HG03103 (cell line): ENCODE data around the gene CAPN1.
"Not testable (repeated sequence)": the region's sequence is repeated elsewhere in the genome, so short reads cannot be mapped to it uniquely, and the experiment has no call there.

Experiments
- ATAC-seq: cut with Tn5 transposase; IDR thresholded peaks from one replicate; pipeline ENCODE4 v1.9.1; 2021; ENCODE audit warnings: low read depth; ENCODE audit not compliant: unreplicated experiment

The CAPN1 gene

GRCh38 chr11:65157336-65157735, 24.4 kb upstream of the CAPN1 start:
- no peak for ATAC-seq

GRCh38 chr11:65159012-65159411, 22.7 kb upstream of the CAPN1 start:
- ATAC-seq, result no peak

GRCh38 chr11:65160643-65161042, 21.1 kb upstream of the CAPN1 start:
- ATAC-seq, result no peak

GRCh38 chr11:65163684-65164083, 18.0 kb upstream of the CAPN1 start:
- ATAC-seq, result no peak

- ATAC-seq, result no peak
These were observed 16.1 kb upstream of the CAPN1 start for GRCh38 chr11:65165410-65166317.

GRCh38 chr11:65166893-65167292, 14.8 kb upstream of the CAPN1 start:
- ATAC-seq, result no peak

DNA sequence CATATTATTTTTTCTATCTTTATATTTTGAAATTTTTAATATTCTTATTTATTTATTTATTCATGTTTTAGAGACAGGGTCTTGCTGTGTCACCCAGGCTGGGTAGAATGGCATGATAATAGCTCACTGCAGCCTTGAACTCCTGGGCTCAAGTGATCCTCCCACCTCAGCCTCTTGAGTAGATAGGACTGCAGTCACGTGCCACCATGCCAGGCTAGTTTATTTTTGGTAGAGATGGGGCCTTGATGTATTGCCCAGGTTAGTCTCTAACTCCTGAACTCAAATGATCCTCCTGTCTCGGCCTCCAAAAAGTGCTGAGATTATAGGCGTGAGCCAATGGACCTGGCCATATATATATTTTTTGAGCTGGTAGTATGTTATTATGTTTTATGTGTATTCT, 14.1 kb upstream of the CAPN1 start:
- ATAC-seq, result no peak

DNA sequence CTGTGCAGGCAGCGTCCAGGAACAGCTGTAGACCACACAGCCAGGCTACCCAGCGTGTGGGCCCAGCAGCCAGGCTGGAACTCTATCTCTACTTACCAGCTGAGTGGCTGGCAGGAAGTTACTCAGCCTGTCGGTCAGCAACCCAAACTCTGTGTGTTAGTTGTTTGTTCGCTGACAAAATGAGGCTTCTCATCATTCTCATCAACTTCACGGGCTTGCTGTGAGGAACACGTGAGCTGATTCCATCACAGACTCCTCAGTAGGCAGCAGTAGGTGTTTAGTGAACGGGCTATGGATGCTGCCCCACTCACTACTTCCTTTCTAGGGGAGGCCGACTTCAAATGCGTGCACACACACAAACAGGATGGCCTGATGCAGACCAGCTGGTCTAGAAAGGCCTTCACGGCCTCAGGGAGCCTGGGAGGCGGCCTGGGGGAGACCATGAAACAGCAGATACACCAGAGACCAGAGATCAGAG, 12.5 kb upstream of the CAPN1 start:
- ATAC-seq, result no peak

GRCh38 chr11:65170058-65170534, 11.6 kb upstream of the CAPN1 start, which contains the start of gene SPDYC:
TSS of gene SPDYC (plus strand) at chr11:65170233. CDS start at chr11:65171358, 1,125 bp downstream.
- ATAC-seq, result no peak

GRCh38 chr11:65172600-65172999, 9.1 kb upstream of the CAPN1 start:
- ATAC-seq, result no peak

- not testable (repeated sequence) for ATAC-seq
These were observed 7.1 kb upstream of the CAPN1 start for GRCh38 chr11:65174571-65175010.

DNA sequence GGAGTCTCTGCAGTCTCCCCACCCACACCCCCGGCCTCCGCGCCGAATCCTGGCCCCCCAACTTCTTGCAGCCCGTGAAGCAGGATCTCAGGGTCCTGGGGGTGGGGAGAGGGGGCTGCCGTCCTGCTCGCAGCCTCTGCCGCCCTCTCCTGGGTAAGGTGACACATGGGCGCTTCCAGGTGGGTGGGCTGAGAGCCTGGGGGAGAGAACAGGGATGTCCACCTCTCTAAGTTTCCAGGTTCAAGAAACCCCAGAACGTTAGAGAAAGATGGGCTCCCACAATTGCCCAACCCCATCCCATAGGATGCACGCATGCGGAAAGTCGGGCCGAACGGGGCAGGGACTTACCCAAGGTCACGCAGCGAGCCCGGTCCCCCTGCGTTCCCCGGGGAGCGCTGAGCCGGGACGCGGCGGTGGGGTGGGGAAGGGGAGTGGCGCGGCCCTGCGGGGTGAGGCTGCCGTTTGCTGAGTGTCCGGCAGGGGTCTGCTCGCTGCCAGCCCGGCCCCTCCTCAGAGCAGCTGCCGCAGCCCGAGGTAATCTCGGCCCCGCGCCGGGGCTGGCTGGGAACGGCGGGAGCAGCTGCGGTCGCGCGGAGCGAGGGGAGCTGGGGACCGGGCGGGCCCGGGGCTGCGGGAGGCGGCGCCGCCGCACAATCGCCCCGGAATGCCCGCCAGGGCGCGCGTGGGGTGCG, 705 bp upstream of the CAPN1 start:
- no peak for ATAC-seq

DNA sequence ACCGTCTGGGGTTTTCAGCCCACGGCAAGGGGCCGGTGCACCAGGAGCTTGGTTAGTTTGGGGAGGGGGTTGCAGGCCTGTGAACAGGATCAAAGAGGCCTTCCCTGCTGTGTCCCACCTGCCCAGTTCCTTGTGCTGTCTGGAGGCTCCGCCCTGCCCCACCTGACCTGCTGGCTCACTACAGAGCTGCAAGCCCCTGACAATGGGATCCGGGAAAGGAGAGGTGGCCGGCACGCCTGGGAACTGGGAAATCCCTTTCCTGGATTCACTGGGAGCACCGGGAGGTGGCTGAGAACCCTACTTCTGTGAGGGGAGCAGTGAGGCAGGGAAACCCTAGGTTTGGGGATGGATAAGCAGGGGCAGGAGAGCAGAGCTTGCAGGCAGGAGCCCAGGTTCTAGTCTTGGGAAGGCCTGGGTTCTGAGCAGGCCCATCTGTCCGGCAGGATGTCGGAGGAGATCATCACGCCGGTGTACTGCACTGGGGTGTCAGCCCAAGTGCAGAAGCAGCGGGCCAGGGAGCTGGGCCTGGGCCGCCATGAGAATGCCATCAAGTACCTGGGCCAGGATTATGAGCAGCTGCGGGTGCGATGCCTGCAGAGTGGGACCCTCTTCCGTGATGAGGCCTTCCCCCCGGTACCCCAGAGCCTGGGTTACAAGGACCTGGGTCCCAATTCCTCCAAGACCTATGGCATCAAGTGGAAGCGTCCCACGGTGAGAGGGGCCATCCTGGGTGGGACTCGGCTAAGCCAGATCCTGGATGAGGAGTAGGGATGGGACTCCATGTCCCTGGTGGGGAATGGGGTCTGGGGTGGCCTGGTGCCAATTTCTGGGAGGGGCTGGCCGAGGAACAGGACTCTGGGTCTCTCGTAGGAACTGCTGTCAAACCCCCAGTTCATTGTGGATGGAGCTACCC, 786 bp downstream of the CAPN1 start:
- no peak for ATAC-seq

DNA sequence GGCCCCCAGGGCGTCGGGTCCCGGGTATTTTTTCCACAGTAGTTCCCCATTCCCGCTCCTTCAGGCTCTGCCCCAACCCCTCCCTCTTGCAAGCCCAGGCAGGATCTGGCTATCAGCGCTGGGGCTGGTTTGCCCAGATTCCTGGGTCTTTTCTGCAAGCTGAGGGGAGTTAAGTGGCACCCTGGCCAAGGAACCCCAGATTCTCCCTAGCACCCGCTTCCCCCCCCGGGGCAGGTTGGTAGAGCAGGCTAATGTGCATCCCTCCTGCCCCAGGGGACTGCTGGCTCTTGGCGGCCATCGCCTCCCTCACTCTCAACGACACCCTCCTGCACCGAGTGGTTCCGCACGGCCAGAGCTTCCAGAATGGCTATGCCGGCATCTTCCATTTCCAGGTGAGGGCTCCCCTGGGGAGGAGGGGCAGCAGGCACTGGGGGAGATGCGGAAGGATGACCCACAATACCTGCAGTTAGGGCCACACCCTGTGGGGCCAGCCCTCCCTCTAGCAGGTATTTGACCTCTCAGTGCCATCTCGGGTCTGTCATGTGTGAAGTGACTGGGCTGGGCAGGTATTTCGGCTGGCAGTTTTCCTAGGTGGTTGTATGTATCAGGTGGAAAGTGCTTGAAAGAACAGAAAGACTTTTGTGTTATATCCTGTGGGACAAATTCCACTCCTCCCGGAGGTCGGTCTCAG, 1.6 kb downstream of the CAPN1 start:
- ATAC-seq, result no peak

GRCh38 chr11:65184146-65184545, 2.4 kb downstream of the CAPN1 start:
- no peak for ATAC-seq

- no peak for ATAC-seq
These were observed 3.4 kb downstream of the CAPN1 start for GRCh38 chr11:65185171-65185570.

- no peak for ATAC-seq
These were observed 4.2 kb downstream of the CAPN1 start for GRCh38 chr11:65185869-65186341.

- no peak for ATAC-seq
These were observed 5.0 kb downstream of the CAPN1 start for GRCh38 chr11:65186701-65187100.

- ATAC-seq, result no peak
These were observed 5.5 kb downstream of the CAPN1 start for GRCh38 chr11:65187146-65187675.
